ENCODE results near the gene BMP2. TPM values are rescaled to one million over a fixed set of nuclear protein-coding genes. Genes with fewer than 3 reads are reported as not detected.

The BMP2 gene
- total and polyA plus RNA-seq, 12 donors: 0.80 to 5.6 (median 2.1) TPM

DNA sequence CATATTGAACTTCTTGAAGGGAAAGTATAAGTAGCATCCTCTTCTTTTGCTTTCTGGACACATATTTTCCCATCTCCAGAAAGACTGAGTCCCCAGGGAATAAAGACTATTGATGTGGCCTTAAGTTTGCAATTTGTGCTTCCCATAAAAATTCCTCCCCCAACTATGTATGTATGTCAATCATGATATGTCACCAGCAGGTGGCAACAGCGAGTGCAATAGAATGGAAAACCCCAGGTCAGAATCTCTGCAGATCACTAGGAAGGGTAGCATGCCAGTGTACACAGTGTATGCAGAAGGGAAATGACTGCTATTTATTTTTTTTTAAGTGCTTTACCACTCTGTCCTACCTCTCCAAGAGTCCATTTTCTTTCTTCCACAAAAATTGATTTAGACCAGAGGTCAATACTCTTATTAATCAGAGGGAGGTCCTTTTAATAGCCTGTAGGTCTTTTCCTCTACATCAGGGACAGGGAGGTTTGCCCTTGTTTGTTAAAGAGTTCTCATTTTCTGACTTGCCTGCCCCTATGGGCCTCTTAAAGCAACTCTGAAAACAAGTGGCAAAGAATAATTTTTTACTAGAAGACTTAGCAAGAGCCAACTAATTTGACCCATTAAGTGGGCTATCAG lies 61.4 kb downstream of the BMP2 start:
- Histone ChIP-seq H3K36me3 (replicated peaks in 1 of 2) (no peaks in the 10 kb centered on the region), H3K9me3 (replicated peaks in 1 of 3) (no peaks in the 10 kb centered on the region), H3K27me3 (no peaks in the 10 kb centered on the region), H3K27ac (no peak overlapping the region), H3K4me3 (no peak overlapping the region), H3K4me1 (replicated peaks in 1 of 2) (no peaks in the 10 kb centered on the region)
- no peak for TF ChIP-seq POLR2A (IDR thresholded peaks at IDR 0.05)
- TF ChIP-seq CTCF (IDR thresholded peaks at IDR 0.05): peak; percentile 36 to 76 (median 58)
- DNase-seq: peak; percentile 40 to 86 (median 69)
- 0 to 14% (median 3%) methylated on average over 1 of the region's 1 CpG for WGBS, 4 donors
- intact Hi-C loops (cut with DNase I): loop anchor here in 1 of 2 donors (10.0 kb wide), 1 partner anchor 1036 kb away; no protein-coding TSS in a partner anchor

GRCh38 chr20:6829510-6830116 lies 62.1 kb downstream of the BMP2 start:
- Histone ChIP-seq H3K36me3 (replicated peaks in 1 of 2) (no peaks in the 10 kb centered on the region), H3K27me3 (no peaks in the 10 kb centered on the region), H3K4me1 (replicated peaks in 1 of 2) (no peaks in the 10 kb centered on the region), H3K9me3 (replicated peaks in 1 of 3) (no peaks in the 10 kb centered on the region), H3K27ac (no peak overlapping the region), H3K4me3 (no peak overlapping the region)
- no peak for DNase-seq
- WGBS, 4 donors: 92 to 100% (median 95%) methylated on average over 1 of the region's 1 CpG
- TF ChIP-seq CTCF (IDR thresholded peaks at IDR 0.05): no peak
- TF ChIP-seq POLR2A (IDR thresholded peaks at IDR 0.05): no peak
- intact Hi-C loops (cut with DNase I): loop anchor here in 1 of 2 donors (10.0 kb wide), 1 partner anchor 1035 kb away; no protein-coding TSS in a partner anchor

All from adrenal gland (tissue), 12 donors.